Measurements from ENCODE around the gene ATG16L2.

The ATG16L2 gene

DNA sequence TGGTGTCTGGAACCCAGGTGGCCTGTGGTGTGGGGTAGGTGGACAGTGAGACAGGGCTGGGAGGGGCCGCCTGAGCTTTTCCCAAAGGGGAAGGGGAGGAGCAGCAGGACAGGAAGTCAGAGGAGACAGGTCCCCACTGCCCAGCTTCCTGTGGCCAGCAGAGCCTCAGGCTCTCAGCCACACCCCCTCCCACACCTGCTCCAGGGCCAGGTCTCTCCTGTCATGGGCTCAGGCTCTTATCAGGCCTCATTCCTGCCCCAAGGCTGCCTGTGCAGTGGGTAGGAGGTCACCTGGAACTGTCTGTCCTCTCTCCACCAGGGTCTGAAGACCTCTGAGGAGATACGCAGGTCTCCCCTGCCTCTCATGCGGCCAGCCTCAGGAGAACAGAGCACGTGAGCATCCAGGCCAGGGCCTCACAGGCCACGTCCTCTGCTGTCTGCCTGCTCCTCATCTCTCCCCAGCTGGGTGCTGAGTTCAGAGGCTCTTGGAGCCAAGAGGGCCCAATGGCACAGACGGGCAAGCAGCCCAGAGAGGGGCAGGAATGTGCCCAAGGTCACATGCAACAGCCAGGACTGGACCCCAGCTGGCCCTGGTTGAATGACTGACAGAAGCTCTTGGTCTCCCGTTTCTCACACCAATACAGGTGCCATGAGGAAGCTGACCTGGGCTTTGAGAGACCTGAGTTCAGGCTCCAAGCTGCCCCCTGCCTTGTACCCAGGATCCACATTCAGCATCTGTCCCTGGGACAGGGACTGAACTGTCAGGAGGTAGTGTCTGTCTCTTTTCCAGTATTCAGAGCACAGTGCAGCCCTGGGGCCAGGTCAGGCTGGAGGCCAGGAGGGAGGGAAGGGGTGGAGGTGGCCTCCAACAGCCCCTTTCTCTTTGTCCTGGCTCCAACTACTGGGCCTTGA is 37.1 kb upstream of the ATG16L2 start:
- no peak overlapping the region for H3K27ac ChIP-seq
- no peak for TF ChIP-seq ZFX (IDR thresholded peaks at IDR 0.05)
- TF ChIP-seq, protein P1, sequence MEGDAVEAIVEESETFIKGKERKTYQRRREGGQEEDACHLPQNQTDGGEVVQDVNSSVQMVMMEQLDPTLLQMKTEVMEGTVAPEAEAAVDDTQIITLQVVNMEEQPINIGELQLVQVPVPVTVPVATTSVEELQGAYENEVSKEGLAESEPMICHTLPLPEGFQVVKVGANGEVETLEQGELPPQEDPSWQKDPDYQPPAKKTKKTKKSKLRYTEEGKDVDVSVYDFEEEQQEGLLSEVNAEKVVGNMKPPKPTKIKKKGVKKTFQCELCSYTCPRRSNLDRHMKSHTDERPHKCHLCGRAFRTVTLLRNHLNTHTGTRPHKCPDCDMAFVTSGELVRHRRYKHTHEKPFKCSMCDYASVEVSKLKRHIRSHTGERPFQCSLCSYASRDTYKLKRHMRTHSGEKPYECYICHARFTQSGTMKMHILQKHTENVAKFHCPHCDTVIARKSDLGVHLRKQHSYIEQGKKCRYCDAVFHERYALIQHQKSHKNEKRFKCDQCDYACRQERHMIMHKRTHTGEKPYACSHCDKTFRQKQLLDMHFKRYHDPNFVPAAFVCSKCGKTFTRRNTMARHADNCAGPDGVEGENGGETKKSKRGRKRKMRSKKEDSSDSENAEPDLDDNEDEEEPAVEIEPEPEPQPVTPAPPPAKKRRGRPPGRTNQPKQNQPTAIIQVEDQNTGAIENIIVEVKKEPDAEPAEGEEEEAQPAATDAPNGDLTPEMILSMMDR (conservative IDR thresholded peaks at IDR 0.05) = no peak

DNA sequence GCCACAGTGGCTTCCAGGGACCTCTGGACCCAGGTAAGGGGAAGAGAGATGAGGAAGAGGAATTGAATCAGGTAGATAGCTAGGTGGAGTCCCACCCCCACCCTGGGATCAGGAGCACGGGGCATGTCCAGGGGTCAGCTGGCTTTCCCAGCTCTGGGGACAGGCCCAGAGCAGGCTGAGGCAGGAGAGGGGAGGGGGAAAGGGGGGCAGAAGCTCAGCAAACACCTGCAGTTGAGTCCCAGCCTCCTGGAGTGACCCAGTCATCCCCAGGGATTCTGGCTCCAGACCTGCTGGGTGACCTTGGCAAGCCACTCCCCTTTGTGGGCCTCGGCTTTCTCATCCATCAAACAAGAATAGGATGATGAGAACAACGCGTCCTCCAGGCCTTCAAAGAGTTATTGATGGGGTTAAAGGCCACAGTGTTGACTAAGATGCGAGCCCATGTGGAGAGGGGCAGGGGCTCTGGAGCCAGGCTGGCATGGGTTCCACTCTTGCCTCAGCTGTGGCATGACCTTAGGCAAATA is 36.4 kb upstream of the ATG16L2 start:
- no peak overlapping the region for H3K27ac ChIP-seq
- TF ChIP-seq, protein P1 (conservative IDR thresholded peaks at IDR 0.05) = no peak
- no peak for TF ChIP-seq ZFX (IDR thresholded peaks at IDR 0.05)

DNA sequence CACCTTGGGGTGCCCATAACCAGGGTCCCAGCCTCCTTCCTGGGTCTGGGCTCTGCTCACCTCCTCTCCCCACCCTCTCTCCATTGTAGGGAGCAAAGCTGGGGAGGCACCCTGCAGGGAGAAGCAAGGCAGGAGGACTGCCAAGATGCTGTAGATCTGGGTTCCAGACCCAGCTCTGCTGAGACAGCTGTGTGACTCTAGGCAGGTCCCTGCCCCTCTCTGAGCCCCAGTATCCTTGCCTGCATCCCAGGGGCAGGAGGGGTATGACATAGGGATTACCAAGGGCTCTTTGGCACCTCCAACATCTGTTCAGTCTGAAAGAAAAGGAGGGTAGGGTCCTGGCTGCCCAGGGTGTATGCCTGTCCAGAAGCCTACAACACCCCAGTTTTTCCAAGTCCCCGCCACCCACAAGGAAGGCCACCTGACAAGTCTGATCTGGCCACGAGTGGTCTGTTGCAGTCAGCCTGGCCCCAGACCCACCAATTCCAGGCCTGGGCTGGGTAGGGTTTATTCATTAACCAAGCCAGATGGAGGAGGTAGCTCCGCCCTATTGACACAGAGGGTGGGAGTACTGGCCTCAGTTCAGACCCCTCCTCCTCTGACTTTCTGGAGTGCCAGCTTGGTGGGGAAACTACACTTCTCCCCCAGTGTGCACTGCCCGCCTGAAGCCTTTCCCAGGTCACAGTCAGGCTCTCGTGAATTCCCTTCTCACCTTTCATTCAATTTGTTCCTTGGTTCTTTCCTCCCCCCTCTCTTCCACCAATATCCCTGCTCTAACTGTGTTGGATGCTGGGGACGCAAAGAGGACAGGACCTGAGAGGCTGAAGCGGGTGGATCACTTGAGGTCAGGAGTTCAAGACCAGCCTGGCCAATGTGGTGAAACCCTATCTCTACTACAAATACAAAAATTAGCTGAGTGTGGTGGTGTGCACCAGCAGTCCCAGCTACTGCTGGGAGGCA is 35.4 kb upstream of the ATG16L2 start:
- no peak overlapping the region for H3K27ac ChIP-seq
- TF ChIP-seq ZFX (IDR thresholded peaks at IDR 0.05) = no peak
- TF ChIP-seq, protein P1 (conservative IDR thresholded peaks at IDR 0.05) = no peak

DNA sequence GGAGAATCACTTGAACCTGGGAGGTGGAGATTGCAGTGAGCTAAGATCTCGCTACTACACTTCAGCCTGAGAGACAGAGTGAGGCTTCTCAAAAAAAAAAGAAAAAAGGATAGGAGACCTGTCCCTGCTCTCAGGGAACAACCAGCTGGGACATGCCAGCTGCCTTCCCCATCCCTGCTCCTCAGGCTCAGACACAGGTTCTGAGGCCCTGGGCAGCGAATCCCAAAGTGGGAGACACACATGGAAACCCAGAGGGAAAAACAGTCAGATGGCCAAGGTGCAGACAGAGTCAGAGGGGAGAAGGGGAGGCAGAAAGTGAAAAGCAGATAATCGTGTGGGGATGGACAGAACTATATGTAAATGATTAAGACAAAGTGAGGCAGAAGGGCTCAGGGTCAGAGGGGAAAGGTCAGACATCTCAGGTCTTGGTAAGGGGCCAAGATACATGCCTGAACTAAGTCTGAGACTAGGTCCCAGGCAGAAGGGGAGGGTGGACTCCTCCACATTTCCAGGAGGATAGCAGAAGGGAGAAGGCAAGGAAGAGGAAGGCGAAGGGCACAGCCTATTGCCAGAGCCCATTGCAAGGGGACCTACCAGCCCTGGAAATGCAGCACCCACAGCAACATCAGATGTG is 34.6 kb upstream of the ATG16L2 start:
- no peak overlapping the region for H3K27ac ChIP-seq
- TF ChIP-seq, protein P1 (conservative IDR thresholded peaks at IDR 0.05) = no peak
- no peak for TF ChIP-seq ZFX (IDR thresholded peaks at IDR 0.05)

DNA sequence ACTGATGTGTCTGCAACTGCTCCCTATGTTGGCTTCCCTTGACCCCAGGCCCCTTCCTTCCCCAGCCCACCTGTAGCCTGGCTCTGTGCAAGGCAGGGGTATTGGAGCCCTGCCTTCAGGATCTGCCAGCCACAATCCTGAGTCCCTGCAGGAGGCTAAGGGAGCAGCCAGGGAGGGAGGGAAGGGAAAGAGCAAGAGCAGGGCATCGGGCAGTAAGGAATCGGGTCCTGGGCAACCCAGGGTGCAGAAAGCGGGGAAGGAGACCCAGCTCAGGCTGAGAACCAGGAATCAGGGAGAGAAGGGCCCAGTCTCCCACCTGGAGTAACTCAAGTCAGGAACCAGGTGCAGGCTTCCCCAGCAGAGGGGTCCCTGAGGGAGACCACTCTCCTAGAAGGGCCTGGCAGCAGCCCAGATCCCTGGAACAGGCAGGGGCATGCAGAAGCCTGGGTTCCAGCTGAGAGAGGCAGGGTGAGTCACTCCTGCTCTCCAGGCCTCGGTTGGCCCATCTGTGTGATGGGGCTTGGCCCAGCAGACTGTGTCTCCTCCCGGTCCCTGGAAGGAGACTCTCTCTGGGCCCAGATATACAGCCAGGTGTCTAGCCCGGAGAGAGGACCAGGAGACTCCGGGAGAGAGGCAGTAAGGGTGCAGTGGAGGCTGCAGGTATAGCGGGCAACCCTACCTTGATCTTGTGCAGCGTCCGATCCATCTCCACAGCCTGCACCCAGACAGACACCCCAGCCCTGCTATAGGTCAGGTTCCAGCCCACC is 33.7 kb upstream of the ATG16L2 start:
- H3K27ac ChIP-seq = peak overlapping the region; percentile 68
- TF ChIP-seq, protein P1 (conservative IDR thresholded peaks at IDR 0.05) = no peak
- no peak for TF ChIP-seq ZFX (IDR thresholded peaks at IDR 0.05)

DNA sequence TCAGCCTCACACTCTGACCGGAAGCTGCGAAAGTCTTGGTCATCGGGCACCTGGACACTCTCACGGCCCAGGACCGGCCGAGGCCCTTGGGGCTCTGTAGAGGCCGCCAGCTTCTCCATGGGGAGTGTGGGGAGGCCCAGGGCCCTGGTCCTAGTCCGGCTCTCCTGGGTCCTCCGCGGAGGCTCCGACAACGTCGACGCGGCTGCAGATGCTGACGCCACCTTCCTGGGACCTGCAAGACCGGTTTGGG is 33.2 kb upstream of the ATG16L2 start:
- TF ChIP-seq ZFX (IDR thresholded peaks at IDR 0.05) = no peak
- TF ChIP-seq, protein P1 (conservative IDR thresholded peaks at IDR 0.05) = no peak
- peak overlapping the region; percentile 68 for H3K27ac ChIP-seq
